ENCODE data around the gene UNC13B. TPM values are rescaled to one million over a fixed set of nuclear protein-coding genes. Genes with fewer than 3 reads are reported as not detected.

The UNC13B gene
- total RNA-seq, 1 experiment from 2014 or later: 48.2 TPM

- Mint-ChIP-seq H3K36me3 (ENCODE audit: insufficient read depth in 1 of 3, low read depth in 3 of 3) (no peaks in the 10 kb centered on the region), H3K27me3 (ENCODE audit: low read depth) (no peaks in the 10 kb centered on the region), H3K4me1 (peaks cover 5 to 8% of the 10 kb centered on the region in 2 experiments), H3K4me3 (no peak overlapping the region), H3K27ac (no peak overlapping the region), H3K9me3 (no peaks in the 10 kb centered on the region)
- Histone ChIP-seq H3K23ac (ENCODE audit: insufficient read length, low read depth, low read length) (no peak overlapping the region), H2BK20ac (ENCODE audit: low read depth, low read length, poor library complexity, severe bottlenecking) (no peak overlapping the region), H2BK12ac (ENCODE audit: insufficient read length, low read depth, low read length) (no peak overlapping the region), H3K14ac (ENCODE audit: insufficient read depth, low read length) (no peak overlapping the region), H3K4me2 (ENCODE audit: insufficient read depth, insufficient read length, low read length) (no peak overlapping the region), H4K20me1 (ENCODE audit: control insufficient read depth, insufficient read depth, insufficient read length) (no peaks in the 10 kb centered on the region), H3K9ac (ENCODE audit: extremely low read depth, insufficient read length, low read length) (no peak overlapping the region), H3K4ac (ENCODE audit: low read depth, low read length) (no peak overlapping the region), H2BK15ac (ENCODE audit: low read depth, low read length) (no peak overlapping the region), H3K4me1 (ENCODE audit: insufficient read depth, low read length) (peaks cover 3% of the 10 kb centered on the region; the same call in 1 of the 2 replicates), H3K9me3 (ENCODE audit: control insufficient read depth, low read depth, low read length) (no peaks in the 10 kb centered on the region), H3T11ph (ENCODE audit: low read length) (no peak overlapping the region), H3K79me1 (ENCODE audit: insufficient read depth, low read depth, low read length, poor library complexity, severe bottlenecking) (no peaks in the 10 kb centered on the region), H2AK5ac (ENCODE audit: insufficient read length, low read length) (no peak overlapping the region), H3K27me3 (ENCODE audit: insufficient read depth, low read length) (no peaks in the 10 kb centered on the region), H2AFZ (ENCODE audit: low read length) (no peak overlapping the region), H2BK5ac (ENCODE audit: insufficient read length, low read length) (no peak overlapping the region), H4K91ac (ENCODE audit: insufficient read length, low read depth, low read length) (no peak overlapping the region), H3K18ac (ENCODE audit: insufficient read length, low read depth, low read length) (no peak overlapping the region), H3K27ac (ENCODE audit: insufficient read length, low read depth, low read length) (no peak overlapping the region), H3K23me2 (ENCODE audit: insufficient read length, low read depth, low read length, poor library complexity, severe bottlenecking) (no peaks in the 10 kb centered on the region), H2BK120ac (ENCODE audit: low read depth, low read length, poor library complexity, severe bottlenecking) (no peak overlapping the region), H4K8ac (replicated peaks; ENCODE audit: insufficient read length, low read depth, low read length) (no peak overlapping the region), H4K5ac (ENCODE audit: insufficient read length, low read depth, low read length) (no peak overlapping the region), H3K79me2 (ENCODE audit: insufficient read depth, low read length) (no peaks in the 10 kb centered on the region), H3K56ac (ENCODE audit: insufficient read length, low read depth, low read length) (no peak overlapping the region)
- WGBS (ENCODE audit: extremely low coverage, insufficient read length, low lambda C conversion rate): no CpG with 5 or more reads among the region's 2 CpGs
- DNase-seq: no peak
- TF ChIP-seq CTCF (conservative IDR thresholded peaks at IDR 0.05): no peak
These were observed 204.8 kb downstream of the UNC13B start for GRCh38 chr9:35366627-35367026.
